SU-DHL-6 (cell line): ENCODE results near the gene CD70.

ENCODE experiments used
- H2AFZ ChIP-seq: fragments of 200-600 bp; sonication (generic); 2 replicates; pipeline ENCODE4 v1.6.1; 2014; ENCODE audit warnings: low read depth, mild to moderate bottlenecking, moderate library complexity, mixed read lengths, antibody characterized with exemption, low read length; ENCODE audit not compliant: severe bottlenecking
- H3F3A ChIP-seq: fragments of 200-600 bp; shearing (Covaris generic); 2 replicates; pipeline ENCODE4 v1.6.0; 2016; ENCODE audit warnings: antibody characterized with exemption, mild to moderate bottlenecking; ENCODE audit not compliant: insufficient read depth
- H3K27ac ChIP-seq: fragments of 200-600 bp; sonication (generic); 2 replicates; pipeline ENCODE4 v1.5.1; 2016; ENCODE audit warnings: low read depth, mild to moderate bottlenecking, low read length, moderate library complexity, mixed read lengths
- H3K27me3 ChIP-seq: fragments of 200-600 bp; sonication (generic), shearing (Covaris generic); 2 replicates; pipeline ENCODE4 v1.6.0; 2014; ENCODE audit warnings: mild to moderate bottlenecking, low read length
- H3K36me3 ChIP-seq: fragments of 200-600 bp; sonication (generic); 2 replicates; pipeline ENCODE4 v1.6.1; 2014; ENCODE audit warnings: mild to moderate bottlenecking, low read length, mixed read lengths
- H3K4me2 ChIP-seq: fragments of 300-600, 200-600 bp; shearing (Covaris generic), sonication (generic); 2 replicates; pipeline ENCODE4 v1.6.0; 2014; ENCODE audit warnings: low read length, low read depth, mild to moderate bottlenecking; ENCODE audit not compliant: poor library complexity, severe bottlenecking
- H3K4me3 ChIP-seq: fragments of 200-600 bp; sonication (generic); 2 replicates; pipeline ENCODE4 v1.5.1; 2014; ENCODE audit warnings: antibody characterized with exemption, low read length, mild to moderate bottlenecking, mixed read lengths; ENCODE audit not compliant: insufficient read depth, poor library complexity, severe bottlenecking
- H3K79me2 ChIP-seq: fragments of 200-600 bp; sonication (generic); 2 replicates; pipeline ENCODE4 v1.6.1; 2014; ENCODE audit warnings: mild to moderate bottlenecking, low read length, moderate library complexity; ENCODE audit not compliant: insufficient read depth
- H3K9ac ChIP-seq: fragments of 200-600 bp; sonication (generic); 2 replicates; pipeline ENCODE4 v1.7.0; 2014; ENCODE audit warnings: mild to moderate bottlenecking, low read length
- H3K9me2 ChIP-seq: fragments of 200-600 bp; sonication (generic); replicated peaks from 2 replicates; pipeline ENCODE4 v1.6.1; 2014; ENCODE audit warnings: low read length; ENCODE audit not compliant: insufficient read depth
- H3K9me3 ChIP-seq: fragments of 200-600 bp; sonication (generic); 2 replicates; pipeline ENCODE4 v1.6.1; 2014; ENCODE audit warnings: low read length, mixed read lengths; ENCODE audit not compliant: insufficient read depth
- H4K20me1 ChIP-seq: fragments of 200-600 bp; sonication (generic); 2 replicates; pipeline ENCODE4 v1.6.1; 2014; ENCODE audit warnings: low read depth, mild to moderate bottlenecking, antibody characterized with exemption, low read length, moderate library complexity, mixed read lengths
- CTCF ChIP-seq: fragments of 200-600 bp; sonication (generic); IDR thresholded peaks from one replicate; pipeline ENCODE4 v1.5.1; 2017; ENCODE audit warnings: antibody characterized with exemption, mild to moderate bottlenecking, low read length, moderate library complexity; ENCODE audit not compliant: insufficient read depth, poor library complexity, severe bottlenecking
- EZH2phosphoT487 ChIP-seq: fragments of 200-600 bp; sonication (generic), shearing (Covaris generic); conservative IDR thresholded peaks from 2 replicates; pipeline ENCODE4 v1.6.1; 2018; ENCODE audit warnings: mild to moderate bottlenecking, antibody characterized with exemption, low read length, moderate library complexity, mixed read lengths

Gene CD70

GRCh38 chr19:6571167-6571566 lies 19.8 kb downstream of the CD70 start:
- Histone ChIP-seq H4K20me1 (no peaks in the 10 kb centered on the region), H3K9me3 (peaks cover 19% of the 10 kb centered on the region), H3K4me2 (no peak overlapping the region), H3K27me3 (no peaks in the 10 kb centered on the region), H3K27ac (no peak overlapping the region), H3K9me2 (no peaks in the 10 kb centered on the region), H3K9ac (no peak overlapping the region), H3K36me3 (no peaks in the 10 kb centered on the region), H3K4me3 (no peak overlapping the region), H3F3A (no peaks in the 10 kb centered on the region), H3K79me2 (no peaks in the 10 kb centered on the region), H2AFZ (no peak overlapping the region)
- TF ChIP-seq EZH2phosphoT487, result no peak
- no peak for TF ChIP-seq CTCF

GRCh38 chr19:6570764-6571163 lies 20.2 kb downstream of the CD70 start:
- no peak overlapping the region for H3K27ac ChIP-seq
- H3K27me3 ChIP-seq, result no peaks in the 10 kb centered on the region
- H3K4me2 ChIP-seq, result no peak overlapping the region
- no peak overlapping the region for H3K9ac ChIP-seq
- H3F3A ChIP-seq, result no peaks in the 10 kb centered on the region
- no peaks in the 10 kb centered on the region for H3K9me2 ChIP-seq
- H3K79me2 ChIP-seq, result no peaks in the 10 kb centered on the region
- peaks cover 19% of the 10 kb centered on the region for H3K9me3 ChIP-seq
- H3K4me3 ChIP-seq, result no peak overlapping the region
- no peak overlapping the region for H2AFZ ChIP-seq
- H4K20me1 ChIP-seq, result no peaks in the 10 kb centered on the region
- no peaks in the 10 kb centered on the region for H3K36me3 ChIP-seq
- TF ChIP-seq EZH2phosphoT487, result no peak
- no peak for TF ChIP-seq CTCF

- no peak overlapping the region for H3K9ac ChIP-seq
- no peak overlapping the region for H3K4me3 ChIP-seq
- H2AFZ ChIP-seq, result no peak overlapping the region
- no peak for TF ChIP-seq EZH2phosphoT487
- TF ChIP-seq CTCF, result no peak
- H3K9me3 ChIP-seq, result peaks cover 27% of the 10 kb centered on the region
- H3K79me2 ChIP-seq, result no peaks in the 10 kb centered on the region
- H3K36me3 ChIP-seq, result no peaks in the 10 kb centered on the region
- no peaks in the 10 kb centered on the region for H3K27me3 ChIP-seq
- no peak overlapping the region for H3K4me2 ChIP-seq
- no peaks in the 10 kb centered on the region for H3F3A ChIP-seq
- H3K9me2 ChIP-seq, result no peaks in the 10 kb centered on the region
- no peaks in the 10 kb centered on the region for H4K20me1 ChIP-seq
- H3K27ac ChIP-seq, result no peak overlapping the region
Observed at GRCh38 chr19:6568816-6569215, 22.1 kb downstream of the CD70 start.
